ENCODE measurements around the gene EFEMP2. TPM values are rescaled to one million over a fixed set of nuclear protein-coding genes. Genes with fewer than 3 reads are reported as not detected.

EFEMP2 gene
- total RNA-seq, 1 donor from 2014 or later = 310 TPM

DNA sequence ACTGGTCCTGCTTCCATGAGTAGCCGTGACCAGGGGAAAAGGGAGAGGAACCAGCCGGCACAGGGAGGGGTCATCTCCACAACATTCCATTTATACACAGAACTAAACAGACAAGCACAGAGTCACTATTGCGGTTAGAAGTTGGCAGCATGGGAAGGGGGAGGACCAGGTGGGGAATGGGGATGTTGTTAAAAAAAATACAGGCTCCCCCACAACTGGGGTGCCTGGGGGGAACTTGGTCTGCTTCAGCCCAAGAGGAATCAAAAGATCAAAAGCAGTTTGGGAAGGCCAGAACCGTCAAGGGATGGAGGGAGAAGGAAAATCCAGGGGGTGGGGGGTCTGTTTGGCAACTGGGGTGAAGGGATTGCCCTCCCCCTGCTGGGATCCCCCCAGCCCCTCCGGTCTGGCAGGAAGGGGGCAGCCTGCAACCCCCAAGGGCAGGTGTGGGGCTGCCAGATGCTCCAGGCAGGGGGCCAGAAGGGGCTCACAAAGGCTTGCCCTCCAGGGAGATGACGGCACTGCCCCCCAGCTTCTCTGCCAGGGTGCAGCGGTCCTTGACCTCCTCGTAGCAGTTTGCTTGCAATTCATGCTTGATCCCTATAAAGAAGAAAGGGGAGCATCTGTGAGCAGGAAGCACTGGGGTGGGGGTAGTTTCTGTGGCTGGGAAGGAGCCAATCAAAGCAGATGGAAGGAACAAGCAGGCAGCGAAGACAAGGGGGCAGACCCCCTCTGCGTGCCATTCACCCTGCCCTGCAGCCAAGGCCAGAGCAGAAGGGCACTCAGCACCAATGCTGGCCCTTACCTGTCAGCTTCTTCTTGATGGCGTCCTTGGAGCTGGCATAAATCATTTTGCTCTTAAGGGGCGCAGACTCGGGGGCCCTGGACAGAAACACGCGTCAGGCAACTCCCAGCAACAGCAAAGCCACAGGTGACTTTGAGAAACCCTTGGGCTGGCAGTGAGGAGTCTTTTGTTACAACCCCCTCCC is 17.5 kb downstream of the EFEMP2 start:
- H3K27ac Mint-ChIP-seq (ENCODE audit: unreplicated experiment) = no peak overlapping the region
- H3K27me3 Mint-ChIP-seq (ENCODE audit: low read depth) = no peaks in the 10 kb centered on the region
- peaks cover 46% of the 10 kb centered on the region for H3K4me1 Mint-ChIP-seq (ENCODE audit: low read depth)
- H3K4me3 Mint-ChIP-seq (ENCODE audit: unreplicated experiment) = peak overlapping the region; percentile 97
- DNase-seq (ENCODE audit: low spot score) = peak; percentile 66
- TF ChIP-seq, protein P1, sequence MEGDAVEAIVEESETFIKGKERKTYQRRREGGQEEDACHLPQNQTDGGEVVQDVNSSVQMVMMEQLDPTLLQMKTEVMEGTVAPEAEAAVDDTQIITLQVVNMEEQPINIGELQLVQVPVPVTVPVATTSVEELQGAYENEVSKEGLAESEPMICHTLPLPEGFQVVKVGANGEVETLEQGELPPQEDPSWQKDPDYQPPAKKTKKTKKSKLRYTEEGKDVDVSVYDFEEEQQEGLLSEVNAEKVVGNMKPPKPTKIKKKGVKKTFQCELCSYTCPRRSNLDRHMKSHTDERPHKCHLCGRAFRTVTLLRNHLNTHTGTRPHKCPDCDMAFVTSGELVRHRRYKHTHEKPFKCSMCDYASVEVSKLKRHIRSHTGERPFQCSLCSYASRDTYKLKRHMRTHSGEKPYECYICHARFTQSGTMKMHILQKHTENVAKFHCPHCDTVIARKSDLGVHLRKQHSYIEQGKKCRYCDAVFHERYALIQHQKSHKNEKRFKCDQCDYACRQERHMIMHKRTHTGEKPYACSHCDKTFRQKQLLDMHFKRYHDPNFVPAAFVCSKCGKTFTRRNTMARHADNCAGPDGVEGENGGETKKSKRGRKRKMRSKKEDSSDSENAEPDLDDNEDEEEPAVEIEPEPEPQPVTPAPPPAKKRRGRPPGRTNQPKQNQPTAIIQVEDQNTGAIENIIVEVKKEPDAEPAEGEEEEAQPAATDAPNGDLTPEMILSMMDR (IDR thresholded peaks at IDR 0.05) = no peak
- peaks cover 3% of the 10 kb centered on the region for H3K9me3 Mint-ChIP-seq (ENCODE audit: low read depth)
- peaks cover 43% of the 10 kb centered on the region for H3K36me3 Mint-ChIP-seq (ENCODE audit: low read depth)

DNA sequence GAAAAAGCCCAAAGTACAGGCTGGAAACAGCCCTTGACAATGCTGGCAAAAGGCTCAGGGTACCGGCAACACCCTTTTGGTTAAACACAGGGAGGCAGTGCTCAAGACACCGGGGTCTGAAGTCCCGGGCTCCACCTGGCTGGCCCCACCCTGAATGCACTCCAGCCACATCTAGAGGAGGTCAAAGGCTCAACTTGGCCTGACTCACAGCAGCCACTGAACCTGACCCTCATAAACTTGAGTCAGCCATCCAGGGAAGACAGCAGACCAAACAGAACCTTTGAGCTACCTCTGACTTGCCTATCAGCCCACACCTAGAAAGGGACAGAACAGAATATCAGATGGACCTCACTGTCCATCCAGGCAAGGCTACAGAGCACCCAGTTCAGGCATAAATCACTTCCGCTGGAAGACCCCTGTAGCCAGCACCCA is 18.4 kb downstream of the EFEMP2 start:
- Mint-ChIP-seq H3K4me3 (ENCODE audit: unreplicated experiment) (peak overlapping the region; percentile 42), H3K27ac (ENCODE audit: unreplicated experiment) (no peak overlapping the region), H3K9me3 (ENCODE audit: low read depth) (peaks cover 3% of the 10 kb centered on the region), H3K27me3 (ENCODE audit: low read depth) (no peaks in the 10 kb centered on the region), H3K36me3 (ENCODE audit: low read depth) (peaks cover 43% of the 10 kb centered on the region), H3K4me1 (ENCODE audit: low read depth) (peaks cover 40% of the 10 kb centered on the region)
- TF ChIP-seq, protein P1 (IDR thresholded peaks at IDR 0.05) = no peak
- DNase-seq (ENCODE audit: low spot score) = no peak

DNA sequence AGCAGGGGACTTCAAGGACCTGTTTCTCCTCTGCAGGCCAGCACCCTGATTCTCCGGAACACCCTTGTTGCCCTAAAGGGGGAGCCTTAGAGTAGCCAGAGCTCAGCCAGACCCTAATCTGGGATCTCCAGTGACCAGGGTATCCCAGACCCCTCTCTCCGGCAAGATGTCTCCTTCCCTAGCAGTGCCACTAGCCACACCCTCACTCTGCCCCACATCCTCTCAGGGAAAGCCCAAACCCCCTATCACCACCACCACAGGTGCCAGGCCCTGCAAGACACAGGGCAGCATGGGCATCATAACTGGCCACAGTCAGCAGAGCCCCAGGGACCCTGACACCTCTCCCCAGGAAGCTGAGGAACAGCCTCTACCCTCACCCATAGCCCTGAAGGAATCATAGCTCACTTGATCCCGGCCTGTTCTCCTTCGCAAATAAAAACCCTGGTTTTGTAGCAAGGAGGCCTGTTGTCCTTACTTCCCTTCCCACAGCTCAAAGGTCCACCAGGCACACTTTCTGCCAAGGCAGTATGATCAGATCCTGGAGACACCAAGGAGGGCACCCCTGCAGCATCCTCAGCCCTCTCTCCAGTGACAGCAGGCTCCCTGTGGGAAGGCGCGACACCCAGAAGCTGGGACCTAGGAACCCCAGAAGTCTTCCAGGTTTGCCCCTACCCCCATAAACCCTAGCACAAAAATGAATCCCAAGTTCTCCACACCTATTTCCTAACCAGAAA is 19.2 kb downstream of the EFEMP2 start:
- H3K36me3 Mint-ChIP-seq (ENCODE audit: low read depth) = peaks cover 43% of the 10 kb centered on the region
- peaks cover 34% of the 10 kb centered on the region for H3K4me1 Mint-ChIP-seq (ENCODE audit: low read depth)
- DNase-seq (ENCODE audit: low spot score) = no peak
- no peaks in the 10 kb centered on the region for H3K27me3 Mint-ChIP-seq (ENCODE audit: low read depth)
- TF ChIP-seq, protein P1 (IDR thresholded peaks at IDR 0.05) = peak; percentile 11
- peak overlapping the region; percentile 12 for H3K27ac Mint-ChIP-seq (ENCODE audit: unreplicated experiment)
- peaks cover 3% of the 10 kb centered on the region for H3K9me3 Mint-ChIP-seq (ENCODE audit: low read depth)
- no peak overlapping the region for H3K4me3 Mint-ChIP-seq (ENCODE audit: unreplicated experiment)

DNA sequence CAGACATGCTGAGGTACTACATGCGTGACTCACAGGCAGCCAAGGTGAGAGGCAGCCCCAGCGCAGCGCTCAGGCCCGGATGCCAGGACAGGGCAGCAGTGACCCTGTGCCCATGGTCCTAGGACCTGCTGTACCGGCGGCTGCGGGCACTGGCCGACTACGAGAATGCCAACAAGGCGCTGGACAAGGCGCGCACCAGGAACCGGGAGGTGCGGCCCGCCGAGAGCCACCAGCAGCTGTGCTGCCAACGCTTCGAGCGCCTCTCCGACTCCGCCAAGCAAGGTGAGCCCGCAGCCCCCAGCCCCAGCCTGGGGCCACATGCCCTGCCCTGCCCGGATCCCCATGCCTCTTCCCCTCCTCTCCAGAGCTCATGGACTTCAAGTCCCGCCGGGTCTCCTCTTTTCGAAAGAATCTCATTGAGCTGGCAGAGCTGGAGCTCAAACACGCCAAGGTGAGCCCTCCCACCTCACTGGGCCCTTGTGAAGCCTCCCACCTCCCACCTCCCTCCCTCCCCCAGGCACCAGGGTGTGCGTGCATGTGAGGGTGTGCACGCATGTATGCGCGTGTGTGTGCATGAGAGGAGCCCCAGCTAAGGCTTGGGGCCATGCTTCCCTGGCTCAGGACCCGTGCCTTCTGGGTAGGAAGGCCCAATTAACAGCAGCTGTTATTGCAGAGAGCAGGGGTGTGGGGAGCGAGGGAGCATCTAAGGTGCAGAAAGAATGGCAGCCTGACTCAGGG is 19.9 kb downstream of the EFEMP2 start:
- H3K9me3 Mint-ChIP-seq (ENCODE audit: low read depth) = peaks cover 3% of the 10 kb centered on the region
- no peaks in the 10 kb centered on the region for H3K27me3 Mint-ChIP-seq (ENCODE audit: low read depth)
- peaks cover 43% of the 10 kb centered on the region for H3K36me3 Mint-ChIP-seq (ENCODE audit: low read depth)
- no peak for DNase-seq (ENCODE audit: low spot score)
- peaks cover 32% of the 10 kb centered on the region for H3K4me1 Mint-ChIP-seq (ENCODE audit: low read depth)
- H3K27ac Mint-ChIP-seq (ENCODE audit: unreplicated experiment) = no peak overlapping the region
- no peak overlapping the region for H3K4me3 Mint-ChIP-seq (ENCODE audit: unreplicated experiment)
- TF ChIP-seq, protein P1 (IDR thresholded peaks at IDR 0.05) = no peak
